Fibroblast of skin of right biceps (primary cell): ENCODE data around the gene ZNF383.
"Not testable (repeated sequence)": the region's sequence is repeated elsewhere in the genome, so short reads cannot be mapped to it uniquely, and the experiment has no call there.

ENCODE experiments used
- DNase-seq: peaks from one replicate; pipeline ENCODE4 v3.0.0-alpha.2; 2013

The ZNF383 gene

GRCh38 chr19:37294246-37294645 lies 76.2 kb downstream of the ZNF383 start:
- DNase-seq: not testable (repeated sequence)
